Keratinocyte (primary cell): Measurements from ENCODE around the gene INPP5A. TPM values are rescaled to one million over a fixed set of nuclear protein-coding genes. Genes with fewer than 3 reads are reported as not detected.
A peak's percentile ranks its signal among the peaks of the same experiment; 100 is the strongest.

Experiments
- DNase-seq: peaks from one replicate; pipeline ENCODE4 v3.0.0-alpha.2; 2011; ENCODE audit warnings: low read depth, missing footprints, low spot score
- FAIRE-seq: peaks from 2 replicates; lab custom pipeline; 2011; peaks lifted over from hg19 to GRCh38; lab: Jason Lieb, UNC
- H2AFZ ChIP-seq: 2 replicates; pipeline ENCODE4 v1.6.0; 2012; ENCODE audit warnings: low read length, control low read depth, inconsistent platforms; ENCODE audit not compliant: control insufficient read depth
- H3K27ac ChIP-seq: 2 replicates; pipeline ENCODE4 v1.5.1; 2011; ENCODE audit warnings: low read length; ENCODE audit not compliant: control insufficient read depth, insufficient read depth
- H3K27me3 ChIP-seq: 3 replicates; pipeline ENCODE4 v1.6.0; 2011; ENCODE audit warnings: low read length; ENCODE audit not compliant: control insufficient read depth, insufficient read depth; ENCODE audit errors: extremely low read depth
- H3K36me3 ChIP-seq, 2 experiments: 2 replicates in 1 of 2; 3 replicates in 1 of 2; pipeline ENCODE4 v1.5.1; 2011; ENCODE audit warnings: low read length in 2 of 2, mild to moderate bottlenecking in 1 of 2; ENCODE audit not compliant: control insufficient read depth in 2 of 2, insufficient read depth in 2 of 2; ENCODE audit errors: extremely low read depth in 1 of 2
- H3K4me1 ChIP-seq: 3 replicates; pipeline ENCODE4 v1.5.1; 2011; ENCODE audit warnings: low read length; ENCODE audit not compliant: control insufficient read depth, insufficient read depth; ENCODE audit errors: extremely low read depth
- H3K4me2 ChIP-seq: 3 replicates; pipeline ENCODE4 v1.6.0; 2011; ENCODE audit warnings: low read depth, low read length; ENCODE audit not compliant: control insufficient read depth, insufficient read depth; ENCODE audit errors: extremely low read depth
- H3K4me3 ChIP-seq, 3 experiments: fragments of 200-600 bp in 1 of 3; sonication (generic) in 1 of 3; 2 replicates in 2 of 3; 3 replicates in 1 of 3; pipeline ENCODE4 v1.5.1; 2011 to 2016; ENCODE audit warnings: low read length in 3 of 3, mild to moderate bottlenecking in 3 of 3, control low read depth in 2 of 3, inconsistent platforms in 1 of 3, low read depth in 1 of 3, mixed read lengths in 1 of 3, mixed run types in 1 of 3, moderate library complexity in 1 of 3; ENCODE audit not compliant: control insufficient read depth in 2 of 3, insufficient read depth in 2 of 3; ENCODE audit errors: extremely low read depth in 1 of 3
- H3K79me2 ChIP-seq: 2 replicates; pipeline ENCODE4 v1.6.0; 2012; ENCODE audit warnings: low read length; ENCODE audit not compliant: control insufficient read depth, insufficient read depth
- H3K9ac ChIP-seq: 3 replicates; pipeline ENCODE4 v1.6.0; 2011; ENCODE audit warnings: low read length; ENCODE audit not compliant: control insufficient read depth, insufficient read depth; ENCODE audit errors: extremely low read depth
- H3K9me1 ChIP-seq: 3 replicates; pipeline ENCODE4 v1.6.0; 2011; ENCODE audit warnings: low read length; ENCODE audit not compliant: control insufficient read depth, insufficient read depth; ENCODE audit errors: extremely low read depth
- H3K9me3 ChIP-seq: 2 replicates; pipeline ENCODE4 v1.5.1; 2012; ENCODE audit warnings: low read depth, low read length; ENCODE audit not compliant: control insufficient read depth
- H4K20me1 ChIP-seq: 3 replicates; pipeline ENCODE4 v1.6.0; 2011; ENCODE audit warnings: low read length; ENCODE audit not compliant: control insufficient read depth, insufficient read depth; ENCODE audit errors: extremely low read depth
- CTCF ChIP-seq, 3 experiments: IDR thresholded peaks in 1 of 3; conservative IDR thresholded peaks in 1 of 3; optimal IDR thresholded peaks in 1 of 3; 2 replicates in 2 of 3; 3 replicates in 1 of 3; pipeline versions ENCODE3 to v1.5.1; 2011; ENCODE audit warnings: low read length in 3 of 3, mild to moderate bottlenecking in 3 of 3, moderate library complexity in 2 of 3, control low read depth in 1 of 3, inconsistent platforms in 1 of 3; ENCODE audit not compliant: insufficient read depth in 2 of 3; ENCODE audit errors: extremely low read depth in 1 of 3
- EZH2 ChIP-seq: IDR thresholded peaks from one replicate; pipeline ENCODE4 v1.6.1; 2012; ENCODE audit warnings: inconsistent platforms, mild to moderate bottlenecking, low read length, moderate library complexity
- dilution Hi-C: fragments of 300-500 bp; cut with MboI; formaldehyde crosslinking; loops from one replicate; pipeline ENCODE4 v1.7.0; 2020; ENCODE audit warnings: low sequenced_read_pairs; ENCODE audit not compliant: extremely low pct_ligation_motif_present
- polyA plus RNA-seq, 5 experiments: library from polyadenylated mRNA; depleted of rRNA in 3 of 5; stranded (reverse) in 3 of 5; stranded (forward) in 1 of 5; unstranded in 1 of 5; fragments of >200 nt; gene quantifications; 1 replicate in 1 of 5; 2 replicates in 3 of 5; 3 replicates in 1 of 5; pipeline versions ENCODE4 v1.2.1 to v1.2.3, GENCODE V29; 2011 to 2012; ENCODE audit warnings: missing spikeins in 2 of 5, low read depth in 1 of 5, low replicate concordance in 1 of 5

INPP5A gene
- polyA plus RNA-seq, 1 donor (not counting 4 experiments of a cell fraction or from before 2014, with no cell fraction given) = 11.2 TPM

- Histone ChIP-seq H3K27ac (no peak overlapping the region), H3K4me1 (no peaks in the 10 kb centered on the region), H3K4me2 (no peak overlapping the region), H3K36me3 (no peaks in the 10 kb centered on the region), H3K4me3 (no peak overlapping the region), H3K27me3 (no peaks in the 10 kb centered on the region), H3K9ac (no peak overlapping the region), H2AFZ (no peak overlapping the region), H3K79me2 (peaks cover 30% of the 10 kb centered on the region), H3K9me1 (no peaks in the 10 kb centered on the region), H4K20me1 (peaks cover 12% of the 10 kb centered on the region), H3K9me3 (no peaks in the 10 kb centered on the region)
- dilution Hi-C loops = no loop called here
- FAIRE-seq = peak; percentile 20
- TF ChIP-seq CTCF (optimal IDR thresholded peaks at IDR 0.05 in 1 of 3, IDR thresholded peaks at IDR 0.05 in 1 of 3, conservative IDR thresholded peaks at IDR 0.05 in 1 of 3; ENCODE audit: extremely low read depth in 1 of 3, insufficient read depth in 2 of 3, low read length in 3 of 3) (no peak), EZH2 (no peak)
- DNase-seq = no peak
These were observed 22.0 kb downstream of the INPP5A start for GRCh38 chr10:132559538-132559937.

- dilution Hi-C loops = no loop called here
- H3K4me3 ChIP-seq = no peak overlapping the region
- no peaks in the 10 kb centered on the region for H3K9me3 ChIP-seq
- no peak for FAIRE-seq
- H3K4me2 ChIP-seq = no peak overlapping the region
- H3K27me3 ChIP-seq = no peaks in the 10 kb centered on the region
- peaks cover 12% of the 10 kb centered on the region for H4K20me1 ChIP-seq
- peaks cover 27% of the 10 kb centered on the region for H3K79me2 ChIP-seq
- no peak overlapping the region for H3K9ac ChIP-seq
- H2AFZ ChIP-seq = no peak overlapping the region
- no peak overlapping the region for H3K27ac ChIP-seq
- H3K4me1 ChIP-seq = no peaks in the 10 kb centered on the region
- TF ChIP-seq CTCF (optimal IDR thresholded peaks at IDR 0.05 in 1 of 3, IDR thresholded peaks at IDR 0.05 in 1 of 3, conservative IDR thresholded peaks at IDR 0.05 in 1 of 3; ENCODE audit: extremely low read depth in 1 of 3, insufficient read depth in 2 of 3, low read length in 3 of 3) (no peak), EZH2 (no peak)
- no peak for DNase-seq
- H3K36me3 ChIP-seq = no peaks in the 10 kb centered on the region
- H3K9me1 ChIP-seq = no peaks in the 10 kb centered on the region
These were observed 22.7 kb downstream of the INPP5A start for GRCh38 chr10:132560241-132560731.
